ENCODE measurements around the gene RYK. TPM values are rescaled to one million over a fixed set of nuclear protein-coding genes. Genes with fewer than 3 reads are reported as not detected.

Gene RYK
- total RNA-seq, 2 experiments from 2014 or later, result 6.0 to 6.1 TPM

DNA sequence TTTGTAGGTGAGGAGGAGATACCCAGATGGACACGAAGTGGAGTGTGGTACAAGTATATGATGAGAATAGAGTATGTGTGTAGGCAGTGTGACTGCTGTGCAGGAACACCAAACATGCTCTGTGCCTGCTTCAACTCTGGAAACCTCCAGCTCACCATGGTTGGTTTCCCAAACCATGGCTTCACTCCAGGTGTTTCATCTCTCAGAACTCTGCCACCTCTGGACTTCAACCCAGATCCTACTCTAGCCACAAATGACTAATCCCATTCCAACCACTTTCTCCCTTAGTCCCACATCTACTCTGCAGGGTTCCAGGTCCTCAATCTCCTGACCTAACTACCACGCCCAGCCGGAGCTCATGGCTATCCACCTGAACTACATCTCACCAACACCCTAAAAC is 102.1 kb downstream of the RYK start:
- CTCF ChIA-PET, result no interaction called here
- H3K36me3 Mint-ChIP-seq (ENCODE audit: low read depth), result no peaks in the 10 kb centered on the region
- POLR2A ChIA-PET, result no interaction called here

DNA sequence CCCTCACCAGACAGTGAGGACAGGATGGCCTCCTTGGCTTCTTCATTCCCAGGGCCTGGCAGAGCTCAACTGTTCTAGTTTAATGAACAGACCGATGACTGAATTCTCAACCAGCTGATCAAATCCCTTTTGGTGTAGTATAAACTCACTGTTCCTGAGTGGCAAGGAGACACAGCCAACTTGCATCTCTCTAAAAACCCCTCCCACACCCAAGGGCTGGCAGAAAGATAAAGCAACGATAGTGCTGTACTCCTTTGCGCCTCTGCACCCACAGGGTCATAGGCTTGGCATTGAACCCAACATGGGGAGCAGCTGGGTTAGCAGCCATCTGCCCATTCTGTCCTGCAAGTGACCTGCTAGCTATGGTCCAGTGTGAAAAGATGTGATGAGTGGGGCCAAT is 103.2 kb downstream of the RYK start:
- Mint-ChIP-seq H3K4me1 (no peaks in the 10 kb centered on the region), H3K4me3 (no peak overlapping the region), H3K27me3 (no peaks in the 10 kb centered on the region), H3K9me3 (no peaks in the 10 kb centered on the region), H3K27ac (no peak overlapping the region), H3K36me3 (ENCODE audit: low read depth) (no peaks in the 10 kb centered on the region)
- ChIA-PET POLR2A (no interaction called here), CTCF (no interaction called here)
- no peak for DNase-seq

More for the DNA sequence above, 102.1 kb downstream of the RYK start:
- Mint-ChIP-seq H3K27me3 (no peaks in the 10 kb centered on the region), H3K27ac (no peak overlapping the region), H3K4me3 (no peak overlapping the region), H3K9me3 (no peaks in the 10 kb centered on the region), H3K4me1 (no peaks in the 10 kb centered on the region)
- no peak for DNase-seq

DNA sequence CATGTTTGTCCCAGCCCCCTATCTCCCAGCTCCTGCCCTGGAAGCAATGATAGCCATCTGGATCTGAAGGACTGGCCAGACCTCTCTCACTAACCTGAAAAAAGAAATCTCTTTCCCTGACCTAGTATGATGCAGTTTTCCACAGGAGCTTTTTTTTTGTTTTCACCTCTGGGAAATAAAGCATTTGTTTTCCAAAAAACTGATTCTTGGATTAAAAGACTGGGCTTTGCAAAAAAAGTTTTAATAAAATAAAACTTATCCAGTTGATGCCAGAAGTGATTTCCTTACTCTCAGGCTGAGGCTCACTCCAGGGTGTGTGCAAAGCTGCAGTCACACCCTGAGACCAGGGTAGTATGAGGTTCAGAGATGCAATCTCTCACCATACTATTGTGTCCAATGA is 104.0 kb downstream of the RYK start:
- H3K36me3 Mint-ChIP-seq (ENCODE audit: low read depth), result no peaks in the 10 kb centered on the region
- ChIA-PET POLR2A (no interaction called here), CTCF (no interaction called here)
- no peaks in the 10 kb centered on the region for H3K27me3 Mint-ChIP-seq
- H3K4me1 Mint-ChIP-seq, result no peaks in the 10 kb centered on the region
- peaks cover 3% of the 10 kb centered on the region for H3K9me3 Mint-ChIP-seq
- no peak overlapping the region for H3K4me3 Mint-ChIP-seq
- H3K27ac Mint-ChIP-seq, result no peak overlapping the region
- DNase-seq, result no peak

DNA sequence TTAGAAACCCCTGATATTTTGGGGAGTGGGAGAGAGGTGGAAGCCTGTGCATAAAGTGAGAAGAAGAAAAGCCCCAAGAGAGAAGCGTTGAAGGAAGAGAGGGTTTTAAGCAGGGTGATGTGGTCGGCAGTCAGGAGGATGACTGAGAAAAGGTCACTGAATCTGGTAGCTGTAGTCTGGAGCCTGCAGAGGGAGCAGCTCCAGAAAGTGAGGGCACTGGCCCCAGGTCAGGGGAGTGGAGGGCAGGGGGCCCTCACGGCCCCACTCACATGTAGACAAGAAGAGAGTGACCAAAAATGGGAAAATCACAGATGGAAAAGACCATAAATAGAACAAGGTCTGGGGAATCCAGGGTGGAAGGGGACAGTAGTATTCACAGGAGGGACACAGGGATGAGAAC is 105.5 kb downstream of the RYK start:
- Mint-ChIP-seq H3K27me3 (no peaks in the 10 kb centered on the region), H3K4me3 (no peak overlapping the region), H3K4me1 (no peaks in the 10 kb centered on the region), H3K9me3 (peaks cover 6% of the 10 kb centered on the region), H3K27ac (no peak overlapping the region), H3K36me3 (ENCODE audit: low read depth) (no peaks in the 10 kb centered on the region)
- ChIA-PET CTCF (no interaction called here), POLR2A (no interaction called here)
- no peak for DNase-seq

GRCh38 chr3:134144694-134145093 is 106.0 kb downstream of the RYK start:
- Mint-ChIP-seq H3K4me1 (no peaks in the 10 kb centered on the region), H3K9me3 (peaks cover 6% of the 10 kb centered on the region), H3K27ac (no peak overlapping the region), H3K4me3 (no peak overlapping the region), H3K27me3 (no peaks in the 10 kb centered on the region), H3K36me3 (ENCODE audit: low read depth) (no peaks in the 10 kb centered on the region)
- no peak for DNase-seq
- ChIA-PET CTCF (no interaction called here), POLR2A (no interaction called here)

GRCh38 chr3:134143828-134144401 is 106.7 kb downstream of the RYK start:
- H3K4me3 Mint-ChIP-seq, result no peak overlapping the region
- no peak overlapping the region for H3K27ac Mint-ChIP-seq
- DNase-seq, result no peak
- no peaks in the 10 kb centered on the region for H3K27me3 Mint-ChIP-seq
- no peaks in the 10 kb centered on the region for H3K4me1 Mint-ChIP-seq
- H3K36me3 Mint-ChIP-seq (ENCODE audit: low read depth), result no peaks in the 10 kb centered on the region
- H3K9me3 Mint-ChIP-seq, result peaks cover 6% of the 10 kb centered on the region
- ChIA-PET CTCF (no interaction called here), POLR2A (no interaction called here)

DNA sequence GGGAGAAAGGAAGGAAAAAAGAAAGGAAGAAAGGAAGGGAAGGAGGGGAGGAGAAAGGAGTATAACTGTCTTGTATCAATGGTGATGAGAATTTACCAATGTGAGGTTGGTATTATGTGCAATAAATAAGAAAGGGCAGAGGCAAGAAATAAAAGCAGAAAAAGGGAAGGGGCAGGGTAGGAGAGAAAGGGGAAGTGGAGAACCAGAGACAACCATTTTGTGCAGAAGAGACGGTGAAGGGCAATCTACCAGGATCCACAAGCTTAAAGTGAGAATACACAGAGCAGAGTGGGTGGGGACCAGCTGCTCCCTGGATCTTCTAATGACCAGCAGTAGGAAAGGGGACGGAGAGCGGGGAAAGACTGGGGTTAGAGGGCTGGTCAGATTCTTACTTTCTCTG is 114.1 kb downstream of the RYK start:
- no peak overlapping the region for H3K27ac Mint-ChIP-seq
- no peaks in the 10 kb centered on the region for H3K4me1 Mint-ChIP-seq
- H3K9me3 Mint-ChIP-seq, result peaks cover 5% of the 10 kb centered on the region
- H3K36me3 Mint-ChIP-seq (ENCODE audit: low read depth), result no peaks in the 10 kb centered on the region
- POLR2A ChIA-PET, result no interaction called here
- H3K27me3 Mint-ChIP-seq, result no peaks in the 10 kb centered on the region
- CTCF ChIA-PET, result no interaction called here
- no peak for DNase-seq
- H3K4me3 Mint-ChIP-seq, result no peak overlapping the region

DNA sequence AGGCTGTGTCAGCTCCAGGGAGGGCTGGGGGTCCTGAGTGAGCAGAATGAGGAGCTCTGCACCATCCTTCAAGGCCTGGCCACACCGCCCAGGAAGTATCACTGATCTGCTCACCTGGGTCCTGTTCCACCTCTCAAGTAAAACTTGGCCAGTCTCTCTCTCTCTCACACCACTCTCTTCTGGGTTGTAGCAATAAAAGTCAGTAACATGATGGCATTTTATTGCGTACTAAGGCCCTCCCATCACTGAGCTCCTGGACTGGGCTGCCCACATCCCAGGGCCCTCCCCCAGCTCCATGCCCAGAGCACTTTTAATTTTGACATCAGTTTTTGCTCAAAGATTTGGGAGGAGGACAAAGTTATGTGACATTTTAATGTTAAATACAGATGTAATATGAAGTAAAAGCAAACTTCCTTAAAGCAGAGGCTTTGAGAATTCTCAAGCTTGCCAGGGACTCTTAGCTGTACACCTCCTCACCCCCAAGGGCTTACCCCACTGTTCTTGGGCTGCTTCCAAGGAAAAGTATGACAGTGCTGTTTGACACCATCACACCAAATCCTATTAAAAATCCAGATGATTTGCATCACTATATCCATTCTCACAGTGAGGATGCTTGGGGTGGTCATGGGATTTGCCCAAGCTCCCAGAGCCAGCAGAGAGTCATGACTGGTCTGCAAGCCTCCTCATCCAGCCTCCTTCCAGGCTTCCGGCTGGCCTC is 115.8 kb downstream of the RYK start:
- CTCF ChIA-PET, result no interaction called here
- POLR2A ChIA-PET, result no interaction called here
- Mint-ChIP-seq H3K4me3 (no peak overlapping the region), H3K27me3 (no peaks in the 10 kb centered on the region), H3K36me3 (ENCODE audit: low read depth) (no peaks in the 10 kb centered on the region), H3K27ac (no peak overlapping the region), H3K9me3 (peaks cover 8% of the 10 kb centered on the region), H3K4me1 (no peaks in the 10 kb centered on the region)
- no peak for DNase-seq

DNA sequence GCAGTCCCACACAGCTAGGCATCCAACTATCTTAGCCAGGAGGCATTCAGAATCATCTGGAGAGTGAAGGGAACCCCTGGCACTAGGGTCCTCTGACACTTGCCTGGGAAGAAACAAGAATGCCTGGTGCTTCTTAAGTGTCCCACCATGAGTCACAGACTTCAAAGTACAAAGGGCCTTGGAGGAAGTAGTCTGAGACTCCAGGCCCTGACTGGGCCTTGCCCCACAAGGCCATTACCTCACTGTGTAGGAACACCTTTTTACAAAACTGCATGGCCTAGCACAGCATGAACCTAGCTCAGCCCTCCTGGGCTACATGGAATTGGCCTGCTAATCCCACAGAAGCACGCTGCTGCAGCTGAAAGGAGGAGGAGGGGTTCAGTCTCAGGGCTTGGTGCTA is 116.4 kb downstream of the RYK start:
- DNase-seq, result no peak
- Mint-ChIP-seq H3K9me3 (peaks cover 8% of the 10 kb centered on the region), H3K27me3 (no peaks in the 10 kb centered on the region), H3K36me3 (ENCODE audit: low read depth) (no peaks in the 10 kb centered on the region), H3K27ac (no peak overlapping the region), H3K4me3 (no peak overlapping the region), H3K4me1 (no peaks in the 10 kb centered on the region)
- POLR2A ChIA-PET, result no interaction called here
- CTCF ChIA-PET, result no interaction called here

GRCh38 chr3:134132961-134133360 is 117.7 kb downstream of the RYK start:
- no peak overlapping the region for H3K4me3 Mint-ChIP-seq
- DNase-seq, result no peak
- no peaks in the 10 kb centered on the region for H3K4me1 Mint-ChIP-seq
- ChIA-PET POLR2A (no interaction called here), CTCF (no interaction called here)
- H3K9me3 Mint-ChIP-seq, result peaks cover 6% of the 10 kb centered on the region
- H3K36me3 Mint-ChIP-seq (ENCODE audit: low read depth), result no peaks in the 10 kb centered on the region
- H3K27me3 Mint-ChIP-seq, result no peaks in the 10 kb centered on the region
- no peak overlapping the region for H3K27ac Mint-ChIP-seq

DNA sequence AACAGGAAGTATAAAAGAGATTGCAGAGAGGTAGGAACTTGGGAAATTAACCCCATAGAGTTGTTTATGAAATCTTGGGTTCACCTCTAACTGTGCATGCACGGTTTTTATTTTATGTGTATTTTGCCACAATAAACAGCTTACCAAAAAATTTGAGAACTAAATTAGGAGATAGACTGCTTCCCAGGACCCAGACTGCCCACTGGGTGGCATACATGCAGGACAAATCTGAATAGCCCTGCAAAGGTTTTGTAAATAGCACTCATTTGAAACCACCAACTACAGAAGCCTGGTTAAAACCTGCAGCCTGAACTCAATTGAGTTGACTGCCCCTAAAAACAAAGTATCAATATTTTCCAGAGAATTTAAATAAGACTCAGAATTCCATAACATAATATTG is 124.5 kb downstream of the RYK start:
- Mint-ChIP-seq H3K4me3 (no peak overlapping the region), H3K27me3 (peaks cover 2% of the 10 kb centered on the region), H3K36me3 (ENCODE audit: low read depth) (no peaks in the 10 kb centered on the region), H3K27ac (no peak overlapping the region), H3K4me1 (no peaks in the 10 kb centered on the region), H3K9me3 (peaks cover 9% of the 10 kb centered on the region)
- ChIA-PET CTCF (no interaction called here), POLR2A (no interaction called here)
- DNase-seq, result no peak

- Mint-ChIP-seq H3K27me3 (peaks cover 2% of the 10 kb centered on the region), H3K9me3 (peaks cover 3% of the 10 kb centered on the region), H3K36me3 (ENCODE audit: low read depth) (no peaks in the 10 kb centered on the region), H3K27ac (no peak overlapping the region), H3K4me1 (no peaks in the 10 kb centered on the region), H3K4me3 (no peak overlapping the region)
- DNase-seq, result no peak
- ChIA-PET CTCF (no interaction called here), POLR2A (no interaction called here)
These were observed 135.9 kb downstream of the RYK start for GRCh38 chr3:134114726-134115125.

GRCh38 chr3:134111616-134112015 is 139.0 kb downstream of the RYK start:
- POLR2A ChIA-PET, result no interaction called here
- no peak for DNase-seq
- H3K4me1 Mint-ChIP-seq, result no peaks in the 10 kb centered on the region
- no peaks in the 10 kb centered on the region for H3K27me3 Mint-ChIP-seq
- CTCF ChIA-PET, result no interaction called here
- H3K9me3 Mint-ChIP-seq, result no peaks in the 10 kb centered on the region
- H3K4me3 Mint-ChIP-seq, result no peak overlapping the region
- no peak overlapping the region for H3K27ac Mint-ChIP-seq
- no peaks in the 10 kb centered on the region for H3K36me3 Mint-ChIP-seq (ENCODE audit: low read depth)

GRCh38 chr3:134110963-134111362 is 139.7 kb downstream of the RYK start:
- H3K4me1 Mint-ChIP-seq, result no peaks in the 10 kb centered on the region
- CTCF ChIA-PET, result no interaction called here
- H3K9me3 Mint-ChIP-seq, result no peaks in the 10 kb centered on the region

More at GRCh38 chr3:134110963-134111362, 139.7 kb downstream of the RYK start:
- Mint-ChIP-seq H3K4me3 (no peak overlapping the region), H3K27me3 (no peaks in the 10 kb centered on the region), H3K27ac (no peak overlapping the region), H3K36me3 (ENCODE audit: low read depth) (no peaks in the 10 kb centered on the region)
- DNase-seq, result no peak
- POLR2A ChIA-PET, result no interaction called here
